ENCODE results near the gene NUP93. TPM values are rescaled to one million over a fixed set of nuclear protein-coding genes. Genes with fewer than 3 reads are reported as not detected.
"Not testable (repeated sequence)": the region's sequence is repeated elsewhere in the genome, so short reads cannot be mapped to it uniquely, and the experiment has no call there.

Gene NUP93
- total RNA-seq, 1 experiment from 2014 or later = 74.7 TPM

- POLR2A ChIA-PET (ENCODE audit: unreplicated experiment) = no interaction called here
- no TSS peak for BruUV-seq (replicated peaks)
Observed at GRCh38 chr16:56716761-56717160, 13.2 kb upstream of the NUP93 start.

GRCh38 chr16:56717532-56717931, 12.4 kb upstream of the NUP93 start:
- H3K79me2 ChIP-seq (ENCODE audit: low read depth); CTCF ChIA-PET; BruUV-seq (replicated peaks); H3K4me2 ChIP-seq; H3K27ac ChIP-seq; H3K4me1 ChIP-seq (replicated peaks; ENCODE audit: insufficient read depth); POLR2A ChIA-PET (ENCODE audit: unreplicated experiment); H2AFZ ChIP-seq; DNase-seq; H4K20me1 ChIP-seq (ENCODE audit: insufficient read depth); H3F3A ChIP-seq (ENCODE audit: insufficient read depth, low read depth); H3K9me2 ChIP-seq (ENCODE audit: insufficient read depth); intact Hi-C loops (cut with micrococcal nuclease; ENCODE audit: unreplicated experiment); H3K4me3 ChIP-seq; H3K36me3 ChIP-seq (ENCODE audit: low read depth); H3K9me3 ChIP-seq (ENCODE audit: insufficient read depth, low read depth); H3K27me3 ChIP-seq (ENCODE audit: insufficient read depth, low read depth): not testable (repeated sequence)

More at GRCh38 chr16:56716761-56717160, 13.2 kb upstream of the NUP93 start:
- Histone ChIP-seq H3K36me3 (ENCODE audit: low read depth) (no peaks in the 10 kb centered on the region), H3K9me2 (ENCODE audit: insufficient read depth) (no peaks in the 10 kb centered on the region; the same call in 1 of the 2 replicates), H2AFZ (no peak overlapping the region), H3K9me3 (ENCODE audit: insufficient read depth, low read depth) (no peaks in the 10 kb centered on the region), H3F3A (ENCODE audit: insufficient read depth, low read depth) (no peaks in the 10 kb centered on the region), H3K27ac (no peak overlapping the region), H3K4me3 (no peak overlapping the region), H3K27me3 (ENCODE audit: insufficient read depth, low read depth) (no peaks in the 10 kb centered on the region), H3K79me2 (ENCODE audit: low read depth) (no peaks in the 10 kb centered on the region), H3K4me1 (replicated peaks; ENCODE audit: insufficient read depth) (no peaks in the 10 kb centered on the region), H4K20me1 (ENCODE audit: insufficient read depth) (no peaks in the 10 kb centered on the region), H3K4me2 (no peak overlapping the region)
- no peak for DNase-seq
- TF ChIP-seq CTCF (conservative IDR thresholded peaks at IDR 0.05) (no peak), EZH2 (IDR thresholded peaks at IDR 0.05; ENCODE audit: low read depth) (no peak)
- intact Hi-C loops (cut with micrococcal nuclease; ENCODE audit: unreplicated experiment) = no loop called here
- CTCF ChIA-PET = interaction anchor here (0.5 kb wide), 1 partner anchor 14 kb away, joined by 3 read pairs; no protein-coding TSS in a partner anchor

GRCh38 chr16:56722200-56722842, 7.6 kb upstream of the NUP93 start:
- Histone ChIP-seq H4K20me1 (ENCODE audit: insufficient read depth) (no peaks in the 10 kb centered on the region), H3K27me3 (ENCODE audit: insufficient read depth, low read depth) (no peaks in the 10 kb centered on the region), H3K27ac (no peak overlapping the region), H2AFZ (no peak overlapping the region), H3K4me2 (no peak overlapping the region), H3K9me3 (ENCODE audit: insufficient read depth, low read depth) (no peaks in the 10 kb centered on the region), H3K4me1 (replicated peaks; ENCODE audit: insufficient read depth) (no peaks in the 10 kb centered on the region), H3F3A (ENCODE audit: insufficient read depth, low read depth) (no peaks in the 10 kb centered on the region), H3K79me2 (ENCODE audit: low read depth) (no peaks in the 10 kb centered on the region), H3K4me3 (no peak overlapping the region), H3K36me3 (ENCODE audit: low read depth) (no peaks in the 10 kb centered on the region), H3K9me2 (ENCODE audit: insufficient read depth) (no peaks in the 10 kb centered on the region; the same call in 1 of the 2 replicates)
- intact Hi-C loops (cut with micrococcal nuclease; ENCODE audit: unreplicated experiment) = no loop called here
- DNase-seq = no peak
- POLR2A ChIA-PET (ENCODE audit: unreplicated experiment) = interaction anchor here (0.7 kb wide), 1 partner anchor 81 kb away, joined by 3 read pairs; no protein-coding TSS in a partner anchor
- CTCF ChIA-PET = no interaction called here
- BruUV-seq (replicated peaks) = no TSS peak
- TF ChIP-seq CTCF (conservative IDR thresholded peaks at IDR 0.05) (no peak), EZH2 (IDR thresholded peaks at IDR 0.05; ENCODE audit: low read depth) (no peak)

DNA sequence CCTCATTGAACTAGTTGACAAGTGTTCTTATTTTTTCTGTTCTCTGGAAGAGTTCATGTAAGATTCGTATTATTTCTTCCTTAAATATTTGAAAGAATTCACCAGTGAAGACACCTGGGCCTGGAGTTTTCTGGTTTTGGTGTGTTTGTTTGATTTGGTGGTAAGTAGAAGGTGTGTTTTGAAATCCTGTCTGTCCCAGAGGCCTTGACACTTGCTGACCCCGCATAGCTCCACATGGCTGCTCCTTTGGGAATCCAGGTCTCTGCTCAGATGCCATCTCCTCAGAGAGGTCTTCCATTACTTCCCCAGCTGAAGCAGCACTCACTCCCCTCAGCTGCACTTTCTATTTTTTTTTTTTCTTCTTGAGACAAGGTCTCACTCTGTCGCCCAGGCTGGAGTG, 5.7 kb upstream of the NUP93 start:
- H3K9me3 ChIP-seq (ENCODE audit: insufficient read depth, low read depth) = no peaks in the 10 kb centered on the region
- H3K27ac ChIP-seq = no peak overlapping the region
- POLR2A ChIA-PET (ENCODE audit: unreplicated experiment) = no interaction called here
- no peaks in the 10 kb centered on the region for H3K9me2 ChIP-seq (ENCODE audit: insufficient read depth)
- H3K79me2 ChIP-seq (ENCODE audit: low read depth) = no peaks in the 10 kb centered on the region
- CTCF ChIA-PET = no interaction called here
- no peak for DNase-seq
- H4K20me1 ChIP-seq (ENCODE audit: insufficient read depth) = no peaks in the 10 kb centered on the region
- no peaks in the 10 kb centered on the region for H3F3A ChIP-seq (ENCODE audit: insufficient read depth, low read depth)
- 0 out of 2 replicates have a peak, but pooled peaks cover 4% of the 10 kb centered on the region for H3K4me1 ChIP-seq (replicated peaks; ENCODE audit: insufficient read depth)
- H3K36me3 ChIP-seq (ENCODE audit: low read depth) = no peaks in the 10 kb centered on the region
- H3K4me3 ChIP-seq = no peak overlapping the region
- H3K27me3 ChIP-seq (ENCODE audit: insufficient read depth, low read depth) = no peaks in the 10 kb centered on the region
- BruUV-seq (replicated peaks) = no TSS peak
- TF ChIP-seq EZH2 (IDR thresholded peaks at IDR 0.05; ENCODE audit: low read depth) (no peak), CTCF (conservative IDR thresholded peaks at IDR 0.05) (no peak)
- H3K4me2 ChIP-seq = no peak overlapping the region
- intact Hi-C loops (cut with micrococcal nuclease; ENCODE audit: unreplicated experiment) = no loop called here
- no peak overlapping the region for H2AFZ ChIP-seq
